Heart left ventricle (tissue), 13 donors: ENCODE data around the gene SLC28A3.
"Not testable (repeated sequence)": the region's sequence is repeated elsewhere in the genome, so short reads cannot be mapped to it uniquely, and the experiment has no call there.

ENCODE experiments used
- CTCF ChIP-seq, 12 donors: fragments of 200-600 bp; sonication (generic) in 4 of 12; IDR thresholded peaks; one replicate each; pipeline versions ENCODE4 v1.5.0 to v1.8.0; 2018 to 2022; ENCODE audit warnings: antibody characterized with exemption in 12 of 12, mild to moderate bottlenecking in 5 of 12
- POLR2A ChIP-seq, 2 donors: fragments of 450-650 bp; IDR thresholded peaks; one replicate each; pipeline ENCODE4 v1.6.1; 2017; ENCODE audit warnings: antibody characterized with exemption in 2 of 2, mild to moderate bottlenecking in 2 of 2, moderate library complexity in 2 of 2
- donor health status: ischemic (EF 13 %, LVEDD 7.1; RV severe dilation, severe dysfunction).
- donor health status: DM: no; HTN: yes; CAD: no.
- donor health status: DM: no; HTN: no; CAD: no.
- donor health status: ischemic (EF 25% LVEDD 6.9; RV normal size, moderate dysfunction).
- donor health status: ischemic (EF 25% LVEDD 5.7; RV mildly dilated, moderate dysfunction).
- donor health status: ischemic (EF 35%, LVEDD 5.7; RV mildly dilated, moderate dysfunction).
- donor health status: nonischemic (EF 11% LVEDD 7.7; RV severe dilation, severe dysfunction).
- donor health status: DM: yes; HTN: yes; CAD: no.
- donor health status: PGD.
- donor health status: ischemic (EF 29% LVEDD 5.4; RV normal size, mild dysfunction).
- donor health status: nonischemic (EF 23%, LVEDD 6.1; RV moderate dilation, normal function).

- TF ChIP-seq CTCF, POLR2A (IDR thresholded peaks at IDR 0.05): not testable (repeated sequence)
Measured at GRCh38 chr9:84364894-84365490, 24.4 kb upstream of the SLC28A3 start.
